CD14-positive monocyte (primary cell): ENCODE results near the gene MRPL57. TPM values are rescaled to one million over a fixed set of nuclear protein-coding genes. Genes with fewer than 3 reads are reported as not detected.
"Not testable (repeated sequence)": the region's sequence is repeated elsewhere in the genome, so short reads cannot be mapped to it uniquely, and the experiment has no call there.

Source experiments
- DNase-seq, 3 donors: peaks; one replicate each; pipeline ENCODE4 v3.0.0-alpha.2; 2011 to 2022
- H2AFZ ChIP-seq: 2 replicates; pipeline ENCODE4 v1.6.0; 2012; ENCODE audit warnings: mild to moderate bottlenecking, low read depth, low read length, inconsistent platforms; ENCODE audit not compliant: insufficient read depth, poor library complexity, severe bottlenecking
- H3K27ac ChIP-seq, 2 donors: 1 replicate in 1 of 2; 2 replicates in 1 of 2; pipeline ENCODE4 v1.5.1; 2012 to 2013; ENCODE audit warnings: low read length in 2 of 2, control low read depth in 1 of 2, inconsistent platforms in 1 of 2, low read depth in 1 of 2, mild to moderate bottlenecking in 1 of 2
- H3K27me3 ChIP-seq, 2 donors: one replicate each; pipeline versions ENCODE4 v1.6.0 to v1.6.1; 2011 to 2013; ENCODE audit warnings: low read length in 2 of 2; ENCODE audit not compliant: control insufficient read depth in 2 of 2, insufficient read depth in 2 of 2
- H3K36me3 ChIP-seq, 2 donors: replicated peaks in 1 of 2; 1 replicate in 1 of 2; 2 replicates in 1 of 2; pipeline versions ENCODE4 v1.5.1 to v1.6.1; 2012 to 2013; ENCODE audit warnings: low read length in 2 of 2, control low read depth in 1 of 2, inconsistent platforms in 1 of 2, mild to moderate bottlenecking in 1 of 2; ENCODE audit not compliant: insufficient read depth in 2 of 2, control insufficient read depth in 1 of 2
- H3K4me1 ChIP-seq, 2 donors: 1 replicate in 1 of 2; 2 replicates in 1 of 2; pipeline versions ENCODE4 v1.5.1 to v1.6.1; 2012 to 2013; ENCODE audit warnings: low read length in 2 of 2, control low read depth in 1 of 2, inconsistent platforms in 1 of 2, mild to moderate bottlenecking in 1 of 2, moderate library complexity in 1 of 2; ENCODE audit not compliant: insufficient read depth in 2 of 2, control insufficient read depth in 1 of 2
- H3K4me2 ChIP-seq: replicated peaks from 2 replicates; pipeline ENCODE3; 2012; ENCODE audit warnings: low read length, moderate library complexity, mild to moderate bottlenecking; ENCODE audit not compliant: poor library complexity, severe bottlenecking; ENCODE audit errors: extremely low read depth
- H3K4me3 ChIP-seq, 3 experiments: fragments of 200-600 bp in 1 of 3; sonication (generic) in 1 of 3; replicated peaks in 1 of 3; 1 replicate in 2 of 3; 2 replicates in 1 of 3; pipeline ENCODE4 v1.5.1; 2011 to 2013; ENCODE audit warnings: low read length in 3 of 3, mild to moderate bottlenecking in 3 of 3, control low read depth in 2 of 3, low read depth in 2 of 3, inconsistent platforms in 1 of 3, moderate library complexity in 1 of 3
- H3K79me2 ChIP-seq: 2 replicates; pipeline ENCODE4 v1.6.0; 2012; ENCODE audit warnings: mild to moderate bottlenecking, control low read depth, inconsistent platforms, low read length, moderate library complexity; ENCODE audit not compliant: insufficient read depth
- H3K9ac ChIP-seq: 2 replicates; pipeline ENCODE4 v1.6.0; 2017; ENCODE audit warnings: low read length, mild to moderate bottlenecking; ENCODE audit not compliant: insufficient read depth, poor library complexity, severe bottlenecking
- H3K9me3 ChIP-seq, 2 donors: replicated peaks in 1 of 2; 1 replicate in 1 of 2; 2 replicates in 1 of 2; pipeline versions ENCODE4 v1.5.1 to v1.6.1; 2012 to 2013; ENCODE audit warnings: low read length in 2 of 2, control low read depth in 1 of 2; ENCODE audit not compliant: control insufficient read depth in 1 of 2, insufficient read depth in 1 of 2
- H4K20me1 ChIP-seq: 2 replicates; pipeline ENCODE4 v1.6.0; 2012; ENCODE audit warnings: mild to moderate bottlenecking, low read length, control low read depth, moderate library complexity; ENCODE audit not compliant: insufficient read depth
- H3K27ac Mint-ChIP-seq, 7 donors: one replicate each; pipeline ENCODE4 v1.8.0; 2020; ENCODE audit warnings: mild to moderate bottlenecking in 7 of 7, mixed read lengths in 7 of 7, moderate library complexity in 6 of 7, inconsistent platforms in 2 of 7
- H3K27me3 Mint-ChIP-seq, 3 donors: one replicate each; pipeline ENCODE4 v1.8.0; 2021 to 2022; ENCODE audit warnings: low read depth in 3 of 3, mild to moderate bottlenecking in 3 of 3, mixed read lengths in 3 of 3, moderate library complexity in 3 of 3, inconsistent platforms in 1 of 3
- H3K36me3 Mint-ChIP-seq, 2 donors: one replicate each; pipeline ENCODE4 v1.8.0; 2020; ENCODE audit warnings: mixed read lengths in 2 of 2, inconsistent platforms in 1 of 2, mild to moderate bottlenecking in 1 of 2
- H3K4me1 Mint-ChIP-seq: one replicate; pipeline ENCODE4 v1.8.0; 2020; ENCODE audit warnings: mild to moderate bottlenecking, mixed read lengths
- H3K4me3 Mint-ChIP-seq, 2 donors: one replicate each; pipeline ENCODE4 v1.8.0; 2020; ENCODE audit warnings: mild to moderate bottlenecking in 2 of 2, mixed read lengths in 2 of 2, moderate library complexity in 1 of 2
- H3K9me3 Mint-ChIP-seq, 7 donors: one replicate each; pipeline ENCODE4 v1.8.0; 2020 to 2022; ENCODE audit warnings: mixed read lengths in 7 of 7, mild to moderate bottlenecking in 6 of 7, moderate library complexity in 6 of 7, inconsistent platforms in 2 of 7
- WGBS: methylation state at CpG from one replicate; pipeline ENCODE4 v1.1.5; 2013; ENCODE audit warnings: missing lambda C conversion rate; ENCODE audit not compliant: insufficient coverage; 5-methylcytosine and 5-hydroxymethylcytosine counted together
- intact Hi-C, 2 donors: fragments of 100-400 bp; cut with micrococcal nuclease; formaldehyde crosslinking; loops; one replicate each; pipeline versions ENCODE4 v1.15.0 to v1.15.1; 2023
- polyA plus RNA-seq, 3 donors: library from polyadenylated mRNA; depleted of rRNA in 1 of 3; unstranded in 2 of 3; stranded (reverse) in 1 of 3; fragments of 300-500 nt in 2 of 3; fragments of >200 nt in 1 of 3; fragmentation: Illumina TruSeq in 2 of 3; gene quantifications; 1 replicate in 2 of 3; 2 replicates in 1 of 3; pipeline ENCODE4 v1.2.3, GENCODE V29; 2012 to 2021
- TF ChIP-seq, protein P1 (sequence below): fragments of 200-600 bp; IDR thresholded peaks from one replicate; pipeline ENCODE4 v1.8.0; 2022; ENCODE audit warnings: antibody characterized with exemption, mild to moderate bottlenecking

Gene MRPL57
- polyA plus RNA-seq, 3 donors: 6.8 to 52.3 (median 41.1) TPM

DNA sequence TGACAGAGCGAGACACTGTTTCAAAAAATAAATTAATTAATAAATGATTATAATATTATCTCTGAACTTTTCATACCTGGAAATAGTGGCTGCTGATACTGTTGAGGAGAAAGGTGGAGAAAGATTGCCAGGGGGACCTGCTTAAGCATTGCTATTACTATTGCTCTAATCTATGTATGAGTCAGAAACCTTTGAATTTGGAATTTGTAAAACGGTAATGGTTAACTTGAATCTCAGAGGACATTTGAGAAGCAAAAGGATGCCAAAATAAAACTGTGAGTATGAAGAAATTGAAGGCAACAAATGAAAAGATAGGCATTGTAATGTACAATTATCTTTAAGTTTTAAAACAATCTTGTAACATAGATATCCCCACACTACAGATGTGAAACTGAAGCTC lies 5.2 kb downstream of the MRPL57 start:
- intact Hi-C loops: no loop called here
- no peak for DNase-seq

DNA sequence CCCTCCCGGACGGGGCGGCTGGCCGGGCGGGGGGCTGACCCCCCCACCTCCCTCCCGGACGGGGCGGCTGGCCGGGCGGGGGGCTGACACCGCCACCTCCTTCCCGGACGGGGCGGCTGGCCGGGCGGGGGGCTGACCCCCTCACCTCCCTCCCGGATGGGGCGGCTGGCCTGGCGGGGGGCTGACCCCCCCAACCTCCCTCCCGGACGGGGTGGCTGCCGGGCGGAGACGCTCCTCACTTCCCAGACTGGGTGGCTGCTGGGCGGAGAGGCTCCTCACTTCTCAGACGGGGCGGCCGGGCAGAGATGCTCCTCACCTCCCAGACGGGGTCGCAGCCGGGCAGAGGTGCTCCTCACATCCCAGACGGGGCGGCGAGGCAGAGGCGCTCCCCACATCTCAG lies 10.0 kb downstream of the MRPL57 start:
- H3K79me2 ChIP-seq, H4K20me1 ChIP-seq, H2AFZ ChIP-seq, H3K36me3 Mint-ChIP-seq, H3K4me3 ChIP-seq, H3K4me1 Mint-ChIP-seq, H3K4me3 Mint-ChIP-seq, H3K27me3 ChIP-seq, H3K36me3 ChIP-seq, H3K27me3 Mint-ChIP-seq, H3K27ac ChIP-seq, H3K9ac ChIP-seq, H3K4me2 ChIP-seq, H3K4me1 ChIP-seq, DNase-seq, H3K9me3 ChIP-seq, intact Hi-C loops, H3K27ac Mint-ChIP-seq: not testable (repeated sequence)
- peaks cover 0 to 16% (median 1%) of the 10 kb centered on the region in 7 donors for H3K9me3 Mint-ChIP-seq
- 80% methylated on average over 3 of the region's 35 CpGs for WGBS

More for the DNA sequence above, 5.2 kb downstream of the MRPL57 start:
- Histone ChIP-seq H2AFZ (no peak overlapping the region), H3K4me2 (no peak overlapping the region), H3K4me3 (no peak overlapping the region), H3K27me3 (no peaks in the 10 kb centered on the region), H4K20me1 (no peaks in the 10 kb centered on the region), H3K4me1 (peaks cover 8 to 11% of the 10 kb centered on the region in 2 donors), H3K36me3 (no peaks in the 10 kb centered on the region), H3K27ac (no peak overlapping the region), H3K9me3 (no peaks in the 10 kb centered on the region), H3K79me2 (peaks cover 15% of the 10 kb centered on the region), H3K9ac (no peak overlapping the region)
- no CpG with 5 or more reads among the region's 2 CpGs for WGBS
- TF ChIP-seq, protein P1, sequence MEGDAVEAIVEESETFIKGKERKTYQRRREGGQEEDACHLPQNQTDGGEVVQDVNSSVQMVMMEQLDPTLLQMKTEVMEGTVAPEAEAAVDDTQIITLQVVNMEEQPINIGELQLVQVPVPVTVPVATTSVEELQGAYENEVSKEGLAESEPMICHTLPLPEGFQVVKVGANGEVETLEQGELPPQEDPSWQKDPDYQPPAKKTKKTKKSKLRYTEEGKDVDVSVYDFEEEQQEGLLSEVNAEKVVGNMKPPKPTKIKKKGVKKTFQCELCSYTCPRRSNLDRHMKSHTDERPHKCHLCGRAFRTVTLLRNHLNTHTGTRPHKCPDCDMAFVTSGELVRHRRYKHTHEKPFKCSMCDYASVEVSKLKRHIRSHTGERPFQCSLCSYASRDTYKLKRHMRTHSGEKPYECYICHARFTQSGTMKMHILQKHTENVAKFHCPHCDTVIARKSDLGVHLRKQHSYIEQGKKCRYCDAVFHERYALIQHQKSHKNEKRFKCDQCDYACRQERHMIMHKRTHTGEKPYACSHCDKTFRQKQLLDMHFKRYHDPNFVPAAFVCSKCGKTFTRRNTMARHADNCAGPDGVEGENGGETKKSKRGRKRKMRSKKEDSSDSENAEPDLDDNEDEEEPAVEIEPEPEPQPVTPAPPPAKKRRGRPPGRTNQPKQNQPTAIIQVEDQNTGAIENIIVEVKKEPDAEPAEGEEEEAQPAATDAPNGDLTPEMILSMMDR: no peak
- Mint-ChIP-seq H3K27ac (no peak overlapping the region), H3K4me1 (peaks cover 12% of the 10 kb centered on the region), H3K27me3 (peaks cover 0 to 1% (median 0%) of the 10 kb centered on the region in 3 donors), H3K4me3 (no peak overlapping the region), H3K36me3 (no peaks in the 10 kb centered on the region), H3K9me3 (peaks cover 0 to 8% (median 0%) of the 10 kb centered on the region in 7 donors)

DNA sequence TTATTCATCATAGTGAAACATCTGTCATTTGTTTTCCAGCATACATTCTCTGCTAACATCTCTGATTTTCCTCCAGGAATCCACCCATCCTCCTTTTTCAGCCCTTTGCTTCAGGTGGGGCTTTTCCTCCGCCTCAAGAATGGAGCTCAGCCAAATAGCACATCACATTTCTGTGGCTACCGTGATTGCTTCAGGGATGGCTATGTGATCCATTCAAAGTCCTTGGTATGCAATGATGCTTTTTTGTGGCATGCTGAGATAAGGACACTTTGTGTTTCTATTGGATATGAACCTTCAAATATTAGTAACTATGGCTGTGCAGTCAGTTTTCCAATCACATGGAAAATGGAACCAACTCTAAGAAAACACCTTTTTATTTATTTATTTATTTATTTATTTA lies 18.3 kb downstream of the MRPL57 start:
- H3K27me3 ChIP-seq, H3K4me3 Mint-ChIP-seq, DNase-seq, H3K79me2 ChIP-seq, H3K4me1 ChIP-seq, H3K4me2 ChIP-seq, H4K20me1 ChIP-seq, H3K9me3 ChIP-seq, H3K36me3 ChIP-seq, H3K9ac ChIP-seq, H3K36me3 Mint-ChIP-seq, H3K4me1 Mint-ChIP-seq, H3K27ac Mint-ChIP-seq, H3K27me3 Mint-ChIP-seq, H2AFZ ChIP-seq, intact Hi-C loops, H3K9me3 Mint-ChIP-seq, H3K27ac ChIP-seq, H3K4me3 ChIP-seq: not testable (repeated sequence)
- WGBS: 86% methylated on average over 1 of the region's 2 CpGs

DNA sequence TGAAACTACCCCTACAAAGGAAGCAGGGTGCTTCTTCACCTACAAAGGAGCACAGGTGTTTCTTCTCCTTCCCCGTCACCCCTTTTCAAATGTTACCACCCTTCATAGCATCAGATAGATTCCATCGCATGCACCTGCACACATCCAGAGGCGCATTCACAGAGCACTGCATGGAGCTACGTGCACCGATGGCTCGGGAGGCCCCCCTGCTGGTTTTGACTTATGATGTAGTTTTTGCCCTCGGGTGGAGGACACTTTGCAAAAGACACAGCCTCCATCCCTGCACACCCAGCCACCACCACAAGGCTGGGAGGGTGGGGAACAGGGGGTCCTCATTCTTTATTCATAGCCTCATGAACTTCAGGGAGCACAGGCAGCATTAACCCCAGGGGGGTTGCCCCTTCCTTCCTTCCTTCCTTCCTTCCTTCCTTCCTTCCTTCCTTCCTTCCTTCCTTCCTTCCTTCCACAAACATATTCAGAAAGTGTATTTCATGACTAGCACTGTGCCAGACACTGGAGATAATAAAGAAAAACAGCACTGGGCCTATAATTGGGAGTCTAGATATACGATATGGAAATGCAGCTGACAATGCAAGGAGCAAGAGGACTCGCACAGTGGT lies 21.3 kb downstream of the MRPL57 start:
- H4K20me1 ChIP-seq, H2AFZ ChIP-seq, H3K4me2 ChIP-seq, intact Hi-C loops, H3K9ac ChIP-seq, H3K27ac Mint-ChIP-seq, H3K36me3 Mint-ChIP-seq, H3K27ac ChIP-seq, H3K4me1 ChIP-seq, H3K4me3 ChIP-seq, H3K4me1 Mint-ChIP-seq, DNase-seq, H3K27me3 ChIP-seq, H3K79me2 ChIP-seq, H3K4me3 Mint-ChIP-seq, H3K27me3 Mint-ChIP-seq, H3K36me3 ChIP-seq: not testable (repeated sequence)
- H3K9me3 Mint-ChIP-seq: peaks cover 7 to 22% (median 15%) of the 10 kb centered on the region in 7 donors
- peaks cover 0 to 12% of the 10 kb centered on the region in 2 donors for H3K9me3 ChIP-seq
- WGBS: 100% methylated on average over 1 of the region's 9 CpGs
